ENCODE data around the gene SSBP4. TPM values are rescaled to one million over a fixed set of nuclear protein-coding genes. Genes with fewer than 3 reads are reported as not detected.

Gene SSBP4
- total RNA-seq, 2 experiments from 2014 or later = 140 to 153 TPM

- peaks cover 6% of the 10 kb centered on the region for H3K9me3 Mint-ChIP-seq
- peaks cover 39% of the 10 kb centered on the region for H3K4me1 Mint-ChIP-seq
- H3K27ac Mint-ChIP-seq = peak overlapping the region; percentile 40
- DNase-seq = no peak
- H3K4me3 Mint-ChIP-seq = no peak overlapping the region
- H3K27me3 Mint-ChIP-seq = no peaks in the 10 kb centered on the region
- ChIA-PET POLR2A (interaction anchor here (0.9 to 3.3 kb wide), 5 partner anchors 12 to 158 kb away, joined by 3 to 15 read pairs (median 3); partner anchors contain the start of genes JUND and SSBP4), CTCF (interaction anchor here (1.0 to 1.8 kb wide), 2 partner anchors 11 to 80 kb away, joined by 3 to 4 read pairs; no protein-coding TSS in a partner anchor)
- peaks cover 41% of the 10 kb centered on the region for H3K36me3 Mint-ChIP-seq (ENCODE audit: low read depth)
These were observed 20.7 kb downstream of the SSBP4 start for GRCh38 chr19:18439910-18440237.

- ChIA-PET CTCF (interaction anchor here (1.8 kb wide), 1 partner anchor 10 kb away, joined by 4 read pairs; no protein-coding TSS in a partner anchor), POLR2A (interaction anchor here (0.7 to 3.3 kb wide), 5 partner anchors 11 to 149 kb away, joined by 3 to 15 read pairs (median 3); partner anchors contain the start of gene SSBP4)
- no peak for DNase-seq
- H3K27ac Mint-ChIP-seq = peak overlapping the region; percentile 63
- peaks cover 39% of the 10 kb centered on the region for H3K4me1 Mint-ChIP-seq
- peaks cover 40% of the 10 kb centered on the region for H3K36me3 Mint-ChIP-seq (ENCODE audit: low read depth)
- H3K9me3 Mint-ChIP-seq = peaks cover 6% of the 10 kb centered on the region
- H3K4me3 Mint-ChIP-seq = no peak overlapping the region
- no peaks in the 10 kb centered on the region for H3K27me3 Mint-ChIP-seq
These were observed 21.2 kb downstream of the SSBP4 start for GRCh38 chr19:18440415-18440877.

GRCh38 chr19:18440936-18441803 is 22.0 kb downstream of the SSBP4 start:
- H3K4me3 Mint-ChIP-seq = no peak overlapping the region
- peaks cover 40% of the 10 kb centered on the region for H3K36me3 Mint-ChIP-seq (ENCODE audit: low read depth)
- ChIA-PET CTCF (no interaction called here), POLR2A (interaction anchor here (0.7 to 3.3 kb wide), 3 partner anchors 10 to 55 kb away, joined by 3 to 15 read pairs (median 3); partner anchors contain the start of gene SSBP4)
- peak overlapping the region; percentile 73 for H3K27ac Mint-ChIP-seq
- no peak for DNase-seq
- H3K9me3 Mint-ChIP-seq = peaks cover 6% of the 10 kb centered on the region
- H3K27me3 Mint-ChIP-seq = no peaks in the 10 kb centered on the region
- H3K4me1 Mint-ChIP-seq = peaks cover 35% of the 10 kb centered on the region

- Mint-ChIP-seq H3K36me3 (ENCODE audit: low read depth) (peaks cover 45% of the 10 kb centered on the region), H3K4me3 (peak overlapping the region; percentile 25), H3K9me3 (peaks cover 6% of the 10 kb centered on the region), H3K4me1 (peaks cover 29% of the 10 kb centered on the region), H3K27ac (peak overlapping the region; percentile 73), H3K27me3 (no peaks in the 10 kb centered on the region)
- CTCF ChIA-PET = interaction anchor here (0.6 kb wide), 1 partner anchor 9 kb away, joined by 3 read pairs; no protein-coding TSS in a partner anchor
- DNase-seq = peak; percentile 59
- POLR2A ChIA-PET = interaction anchor here (1.4 kb wide), 1 partner anchor 22 kb away, joined by 4 read pairs; the partner anchor contains the start of gene SSBP4
These were observed 22.9 kb downstream of the SSBP4 start for GRCh38 chr19:18441804-18442788.

GRCh38 chr19:18442941-18443340 is 23.7 kb downstream of the SSBP4 start:
- DNase-seq = no peak
- POLR2A ChIA-PET = interaction anchor here (1.4 kb wide), 1 partner anchor 23 kb away, joined by 4 read pairs; the partner anchor contains the start of gene SSBP4
- Mint-ChIP-seq H3K27me3 (no peaks in the 10 kb centered on the region), H3K36me3 (ENCODE audit: low read depth) (peaks cover 46% of the 10 kb centered on the region), H3K9me3 (peaks cover 6% of the 10 kb centered on the region), H3K4me1 (peaks cover 24% of the 10 kb centered on the region), H3K4me3 (no peak overlapping the region), H3K27ac (peak overlapping the region; percentile 73)
- CTCF ChIA-PET = interaction anchor here (0.5 to 0.6 kb wide), 2 partner anchors 8 to 335 kb away, joined by 3 read pairs; no protein-coding TSS in a partner anchor

GRCh38 chr19:18443406-18443805 is 24.2 kb downstream of the SSBP4 start:
- H3K9me3 Mint-ChIP-seq = peaks cover 6% of the 10 kb centered on the region
- H3K27me3 Mint-ChIP-seq = no peaks in the 10 kb centered on the region
- POLR2A ChIA-PET = interaction anchor here (1.4 kb wide), 1 partner anchor 23 kb away, joined by 4 read pairs; the partner anchor contains the start of gene SSBP4
- peaks cover 50% of the 10 kb centered on the region for H3K36me3 Mint-ChIP-seq (ENCODE audit: low read depth)
- peak overlapping the region; percentile 52 for H3K27ac Mint-ChIP-seq
- CTCF ChIA-PET = interaction anchor here (0.5 kb wide), 1 partner anchor 335 kb away, joined by 3 read pairs; no protein-coding TSS in a partner anchor
- H3K4me3 Mint-ChIP-seq = no peak overlapping the region
- peaks cover 24% of the 10 kb centered on the region for H3K4me1 Mint-ChIP-seq
- DNase-seq = no peak

GRCh38 chr19:18443831-18444230 is 24.6 kb downstream of the SSBP4 start:
- no peak overlapping the region for H3K27ac Mint-ChIP-seq
- peaks cover 6% of the 10 kb centered on the region for H3K9me3 Mint-ChIP-seq
- no peak for DNase-seq
- H3K4me1 Mint-ChIP-seq = peaks cover 24% of the 10 kb centered on the region
- ChIA-PET POLR2A (interaction anchor here (1.4 kb wide), 1 partner anchor 24 kb away, joined by 4 read pairs; the partner anchor contains the start of gene SSBP4), CTCF (no interaction called here)
- H3K27me3 Mint-ChIP-seq = no peaks in the 10 kb centered on the region
- H3K4me3 Mint-ChIP-seq = no peak overlapping the region
- H3K36me3 Mint-ChIP-seq (ENCODE audit: low read depth) = peaks cover 54% of the 10 kb centered on the region

GRCh38 chr19:18444513-18444912 is 25.3 kb downstream of the SSBP4 start:
- H3K27me3 Mint-ChIP-seq = no peaks in the 10 kb centered on the region

GRCh38 chr19:18445262-18445948 is 26.2 kb downstream of the SSBP4 start:
- H3K27ac Mint-ChIP-seq = no peak overlapping the region
- DNase-seq = no peak
- ChIA-PET POLR2A (interaction anchor here (0.9 to 1.0 kb wide), 2 partner anchors 12 to 15 kb away, joined by 3 read pairs; no protein-coding TSS in a partner anchor), CTCF (no interaction called here)
- H3K27me3 Mint-ChIP-seq = no peaks in the 10 kb centered on the region
- peaks cover 60% of the 10 kb centered on the region for H3K36me3 Mint-ChIP-seq (ENCODE audit: low read depth)
- H3K9me3 Mint-ChIP-seq = peaks cover 6% of the 10 kb centered on the region
- H3K4me3 Mint-ChIP-seq = no peak overlapping the region
- H3K4me1 Mint-ChIP-seq = peaks cover 23% of the 10 kb centered on the region

More at GRCh38 chr19:18444513-18444912, 25.3 kb downstream of the SSBP4 start:
- DNase-seq = no peak
- Mint-ChIP-seq H3K9me3 (peaks cover 6% of the 10 kb centered on the region), H3K4me3 (no peak overlapping the region), H3K4me1 (peaks cover 24% of the 10 kb centered on the region), H3K36me3 (ENCODE audit: low read depth) (peaks cover 57% of the 10 kb centered on the region), H3K27ac (no peak overlapping the region)
- ChIA-PET POLR2A (no interaction called here), CTCF (no interaction called here)

GRCh38 chr19:18446145-18446810 is 27.1 kb downstream of the SSBP4 start:
- Mint-ChIP-seq H3K9me3 (peaks cover 6% of the 10 kb centered on the region), H3K4me3 (no peak overlapping the region), H3K4me1 (peaks cover 20% of the 10 kb centered on the region), H3K27ac (no peak overlapping the region), H3K36me3 (ENCODE audit: low read depth) (peaks cover 60% of the 10 kb centered on the region), H3K27me3 (no peaks in the 10 kb centered on the region)
- DNase-seq = no peak
- CTCF ChIA-PET = no interaction called here
- POLR2A ChIA-PET = interaction anchor here (0.9 to 1.0 kb wide), 2 partner anchors 11 to 14 kb away, joined by 3 read pairs; no protein-coding TSS in a partner anchor

GRCh38 chr19:18446811-18447359 is 27.7 kb downstream of the SSBP4 start:
- peaks cover 6% of the 10 kb centered on the region for H3K9me3 Mint-ChIP-seq
- no peak for DNase-seq
- no peak overlapping the region for H3K27ac Mint-ChIP-seq
- H3K27me3 Mint-ChIP-seq = no peaks in the 10 kb centered on the region
- POLR2A ChIA-PET = no interaction called here
- peaks cover 60% of the 10 kb centered on the region for H3K36me3 Mint-ChIP-seq (ENCODE audit: low read depth)
- no peak overlapping the region for H3K4me3 Mint-ChIP-seq
- CTCF ChIA-PET = interaction anchor here (0.8 kb wide), 1 partner anchor 15 kb away, joined by 3 read pairs; no protein-coding TSS in a partner anchor
- peaks cover 16% of the 10 kb centered on the region for H3K4me1 Mint-ChIP-seq
